Measurements from ENCODE around the gene TAS2R41.
"Not testable (repeated sequence)": the region's sequence is repeated elsewhere in the genome, so short reads cannot be mapped to it uniquely, and the experiment has no call there.

TAS2R41 gene

DNA sequence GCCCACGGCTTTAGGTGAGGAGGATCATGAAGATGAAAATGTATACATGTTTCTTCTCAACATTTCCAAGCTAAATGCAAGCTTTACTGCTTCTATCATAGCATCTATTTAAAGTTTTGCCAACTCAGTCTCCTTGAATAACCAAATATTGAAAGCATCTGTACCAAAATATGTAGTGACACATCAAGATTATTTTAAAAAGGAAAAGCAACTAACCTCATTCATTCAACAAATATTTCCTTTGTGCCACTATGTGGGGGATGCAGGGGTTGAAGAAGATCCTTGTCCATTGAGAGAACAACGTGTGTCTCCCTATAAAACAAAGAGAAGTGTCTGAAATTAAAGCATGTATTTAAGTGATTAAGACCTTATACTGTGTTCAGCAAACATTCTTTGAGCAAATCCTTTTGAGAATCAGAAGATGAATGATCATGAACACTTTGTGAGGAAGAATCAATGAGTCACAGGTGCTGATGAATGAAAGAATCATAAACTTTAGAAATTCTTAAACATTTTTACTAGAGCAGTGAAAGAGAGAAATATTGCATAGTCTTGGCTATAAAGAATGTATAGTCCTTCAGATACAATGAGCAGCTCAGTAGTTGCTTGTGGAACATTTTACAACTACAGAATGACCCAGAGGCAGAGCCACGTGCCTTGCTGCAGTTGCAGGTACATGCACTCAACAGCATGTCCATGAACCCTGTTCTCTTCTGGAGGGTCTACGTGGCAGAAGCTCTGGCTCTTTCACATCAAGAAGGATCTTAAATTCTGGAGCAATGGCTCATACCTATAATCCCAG, 20.5 kb upstream of the TAS2R41 start:
- DNase-seq (ENCODE audit: low read depth) = no peak

DNA sequence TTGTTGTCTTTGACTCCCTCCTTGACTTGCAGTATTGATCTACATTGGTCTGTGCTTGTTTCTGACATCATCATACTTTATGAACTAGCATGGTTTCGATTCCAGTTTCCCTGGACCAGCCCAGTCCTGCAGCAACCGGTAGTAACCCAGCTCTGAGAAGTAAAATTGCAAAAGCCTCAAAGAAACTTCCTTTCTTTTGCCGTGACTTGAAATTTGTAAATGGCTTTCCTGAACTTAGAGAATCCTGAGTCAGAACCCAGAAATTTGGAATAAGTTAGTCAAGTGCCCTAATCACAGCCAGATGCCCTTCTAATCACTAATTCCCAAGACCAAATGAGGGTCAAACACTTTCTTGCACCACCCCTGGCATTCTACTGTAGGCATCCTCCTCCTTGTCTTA, 19.4 kb upstream of the TAS2R41 start:
- DNase-seq (ENCODE audit: low read depth) = no peak

DNA sequence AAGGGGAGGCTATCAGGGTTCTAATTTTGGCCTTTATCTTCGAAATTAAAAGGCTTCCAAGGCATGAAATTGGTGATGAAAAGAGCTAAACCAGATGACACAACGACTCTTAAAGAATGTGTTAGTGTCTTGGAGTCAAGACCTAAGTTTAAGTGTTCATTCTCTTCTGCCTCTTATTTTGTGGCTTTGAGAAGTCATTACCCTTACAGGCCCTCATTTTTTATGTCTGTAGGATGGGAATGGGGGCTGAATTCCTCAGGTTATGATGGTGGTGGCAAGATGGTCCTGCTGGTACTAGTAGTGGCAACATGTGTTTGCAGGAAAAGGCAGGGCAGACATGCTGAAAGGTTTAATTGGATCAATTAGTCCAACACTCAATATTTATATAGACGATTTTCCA, 19.0 kb upstream of the TAS2R41 start:
- no peak for DNase-seq (ENCODE audit: low read depth)

DNA sequence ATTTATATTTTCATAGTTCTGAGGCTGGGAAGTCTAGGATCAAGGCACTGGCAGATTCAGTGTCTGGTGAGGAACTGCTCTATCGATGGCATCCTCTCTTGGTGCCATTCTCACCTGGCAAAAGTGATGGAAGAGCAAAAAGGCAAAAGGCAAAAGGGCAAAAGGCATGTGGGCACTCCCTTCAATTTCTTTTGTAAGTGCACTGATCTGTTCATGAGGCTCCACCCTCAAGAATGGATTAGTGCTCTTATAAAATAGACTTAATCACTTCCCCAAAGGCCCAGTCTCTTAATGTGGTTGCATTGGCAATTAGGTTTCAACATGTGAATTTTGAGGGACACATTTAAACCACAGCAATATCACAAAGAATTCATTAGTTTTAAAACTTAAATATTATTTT, 18.3 kb upstream of the TAS2R41 start:
- DNase-seq (ENCODE audit: low read depth) = no peak

DNA sequence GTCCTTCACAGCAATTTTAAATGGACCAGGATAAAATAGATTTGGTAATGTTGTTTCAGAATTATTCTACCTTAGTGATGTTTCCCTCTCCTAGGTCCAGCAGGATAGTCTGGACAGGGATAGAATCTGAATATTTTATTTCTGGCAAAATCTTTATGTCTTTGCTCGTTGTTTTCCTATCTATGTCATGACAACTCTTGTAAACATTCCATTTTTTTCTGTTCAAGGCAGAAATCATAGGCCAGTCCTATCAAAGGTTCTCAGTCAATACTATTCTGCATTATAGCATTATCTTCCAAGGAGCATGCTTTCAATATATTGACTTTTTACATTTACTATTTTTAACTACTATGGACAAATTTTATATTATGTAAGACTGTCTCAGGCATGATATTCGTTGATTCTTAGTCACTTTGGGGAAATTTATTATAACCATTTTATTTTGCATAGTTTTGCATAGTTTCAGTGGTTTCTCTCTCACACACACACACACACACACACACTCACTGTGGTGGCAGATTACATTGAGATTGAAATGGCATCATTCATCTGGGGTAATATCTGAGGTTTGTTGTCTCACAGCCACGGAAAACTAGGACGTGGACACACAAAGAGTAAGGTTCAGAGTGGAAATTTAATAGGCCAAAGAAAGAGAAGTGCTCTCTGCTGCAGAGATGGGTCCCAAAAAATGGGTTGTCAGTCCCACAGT, 17.2 kb upstream of the TAS2R41 start:
- no peak for DNase-seq (ENCODE audit: low read depth)

DNA sequence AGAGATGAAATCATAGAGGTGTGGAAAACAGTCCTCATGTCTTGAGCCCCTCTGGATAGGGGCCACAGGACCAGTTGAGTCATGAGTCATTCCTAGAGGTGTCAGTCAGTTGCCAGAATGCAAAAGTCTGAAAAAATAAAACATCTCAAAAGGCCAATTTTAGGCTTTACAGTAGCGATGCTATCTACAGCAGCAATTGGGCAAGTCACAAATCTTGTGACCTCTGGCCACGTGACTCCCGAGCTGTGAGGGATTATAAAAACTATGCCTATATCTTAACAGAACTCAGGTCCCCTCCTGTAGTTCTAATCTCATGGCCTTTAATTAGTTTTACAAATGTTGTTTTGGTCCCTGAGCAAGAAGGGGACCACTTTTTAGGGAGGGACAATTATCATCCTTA, 15.6 kb upstream of the TAS2R41 start:
- DNase-seq (ENCODE audit: low read depth) = no peak

DNA sequence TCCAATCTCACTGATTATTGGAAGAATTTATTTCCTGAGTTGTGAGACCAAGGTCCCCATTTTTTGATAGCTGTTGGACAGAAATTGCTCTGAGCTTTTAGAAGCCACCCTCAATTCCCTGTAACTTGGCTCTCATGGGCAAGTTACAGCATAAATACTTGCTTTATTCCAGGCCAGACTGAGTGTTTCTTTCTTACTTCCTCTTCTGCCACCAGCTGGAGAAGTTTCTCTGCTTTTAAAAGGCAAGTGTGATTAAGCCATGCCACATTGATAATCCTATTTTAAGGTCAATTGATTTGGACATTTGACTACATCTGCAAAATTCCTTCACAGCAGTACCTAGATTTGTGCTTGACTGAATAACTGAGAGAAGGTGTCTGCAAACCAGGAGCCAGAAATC, 14.1 kb upstream of the TAS2R41 start:
- DNase-seq (ENCODE audit: low read depth) = no peak

DNA sequence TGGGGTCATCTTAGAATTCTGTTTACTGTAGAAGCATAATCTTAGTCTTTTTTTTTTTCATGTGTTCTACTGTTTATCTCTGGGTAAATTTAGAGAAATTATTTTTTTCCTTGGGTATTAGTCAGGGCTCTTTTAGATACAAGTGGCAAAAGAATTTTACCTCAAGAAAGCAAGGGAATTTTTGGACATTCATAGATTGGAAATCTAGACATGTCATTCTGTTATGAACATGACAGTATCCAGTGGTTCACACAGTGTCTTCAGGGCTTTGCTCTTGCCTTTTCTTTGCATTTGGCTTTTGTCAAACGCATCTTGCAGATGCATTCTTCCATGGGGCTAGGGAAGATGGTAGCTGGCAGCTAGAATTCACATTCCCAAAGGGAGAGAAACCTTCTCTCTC, 13.7 kb upstream of the TAS2R41 start:
- no peak for DNase-seq (ENCODE audit: low read depth)

DNA sequence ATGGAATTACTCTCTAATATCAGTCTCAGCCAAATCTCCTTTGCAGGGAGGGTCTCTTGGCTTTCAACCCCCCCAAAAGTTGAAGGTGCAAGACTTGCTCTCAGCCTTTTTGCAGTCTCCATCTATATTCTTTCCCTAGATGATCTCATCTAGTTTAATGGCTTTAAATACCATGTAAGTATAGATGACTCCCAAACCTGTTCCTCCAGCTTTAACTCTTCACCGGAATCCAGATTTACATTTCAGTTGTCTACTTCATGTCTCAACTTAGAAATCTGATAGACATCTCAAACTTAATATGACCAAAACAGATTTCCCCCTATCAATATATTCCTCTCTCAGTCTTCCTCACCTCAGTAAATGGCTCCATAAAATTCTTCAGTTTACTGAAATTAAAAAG, 9.9 kb upstream of the TAS2R41 start:
- no peak for DNase-seq (ENCODE audit: low read depth)

DNA sequence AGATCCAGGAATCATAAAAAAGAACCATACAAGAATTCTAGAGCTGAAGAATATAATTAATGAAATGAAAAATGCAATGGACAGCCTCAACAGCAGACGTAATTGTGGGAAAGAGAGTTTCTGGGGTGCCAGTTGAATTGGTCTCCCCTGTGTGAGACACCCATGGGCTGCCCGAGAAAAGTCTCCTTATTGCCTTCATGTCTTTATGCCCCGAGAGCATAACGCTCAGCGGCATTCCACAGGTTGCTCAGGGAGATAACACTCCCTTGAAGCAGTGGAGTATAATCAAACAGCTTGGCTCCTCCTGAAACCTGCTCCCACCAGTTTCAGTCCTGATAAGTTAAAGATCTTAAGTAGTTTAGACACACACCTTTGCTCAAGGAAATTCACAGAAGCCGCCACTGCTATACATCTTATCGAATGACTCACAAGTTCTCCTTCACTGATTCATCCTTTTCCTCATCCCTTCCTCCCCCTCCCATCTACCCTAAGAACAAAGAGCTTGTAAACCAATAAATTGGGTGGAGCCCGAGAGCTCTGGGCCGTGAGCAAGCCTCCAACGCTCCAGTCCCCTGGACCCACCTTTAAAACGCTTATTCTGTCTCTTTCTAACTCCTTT, 5.5 kb upstream of the TAS2R41 start:
- DNase-seq (ENCODE audit: low read depth) = not testable (repeated sequence)

DNA sequence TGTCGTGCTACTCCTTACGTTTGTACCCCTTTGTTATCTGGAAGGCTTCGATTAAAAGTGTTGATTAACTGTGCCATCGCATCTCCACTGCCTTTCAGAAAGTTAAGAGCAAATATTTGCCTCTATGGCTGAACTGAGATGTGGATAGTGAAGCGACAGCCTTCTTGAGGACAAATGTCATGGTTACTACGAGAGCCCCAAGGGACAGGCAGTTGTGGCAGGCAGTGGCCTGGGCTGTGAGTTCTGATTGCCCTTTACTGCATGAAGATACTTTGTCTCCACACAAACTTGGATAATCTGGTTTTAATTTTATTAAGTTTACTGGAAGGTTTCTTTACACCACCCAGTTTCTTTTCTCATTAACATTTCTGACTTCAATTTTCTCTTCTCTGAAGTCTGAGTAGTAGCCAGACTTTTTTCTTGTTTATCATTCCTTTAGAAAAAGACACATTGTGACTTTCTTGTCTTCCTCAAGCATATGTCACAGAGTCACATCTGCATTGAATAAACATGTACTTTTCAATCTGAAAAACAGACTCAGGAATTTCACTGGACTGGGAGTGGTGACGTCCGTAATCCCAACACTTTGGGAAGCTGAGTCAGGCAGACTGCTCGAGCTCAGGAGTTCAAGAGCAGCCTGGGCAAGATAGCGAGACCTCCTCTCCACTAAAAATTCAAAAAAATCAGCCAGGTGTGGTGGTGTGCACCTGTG, 1.5 kb downstream of the TAS2R41 start:
- no peak for DNase-seq (ENCODE audit: low read depth)

DNA sequence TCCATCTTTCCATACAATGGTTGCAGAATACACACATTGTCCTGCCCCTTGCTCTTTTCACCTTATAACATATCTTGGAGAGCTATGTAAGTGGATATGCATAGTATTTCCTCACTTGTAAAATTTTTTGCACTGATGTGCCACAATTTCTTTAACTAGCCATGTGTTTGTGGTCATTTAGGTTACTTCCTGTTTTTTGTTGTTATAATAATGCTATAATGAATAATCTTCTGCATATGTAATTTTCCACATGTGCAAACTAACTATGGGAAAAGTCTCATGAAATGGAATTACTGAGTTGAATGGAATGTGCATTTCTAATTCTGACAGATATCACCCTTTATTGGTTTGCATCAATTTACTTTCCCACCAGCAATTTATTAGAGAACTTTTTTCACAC, 2.8 kb downstream of the TAS2R41 start:
- DNase-seq (ENCODE audit: low read depth) = no peak

DNA sequence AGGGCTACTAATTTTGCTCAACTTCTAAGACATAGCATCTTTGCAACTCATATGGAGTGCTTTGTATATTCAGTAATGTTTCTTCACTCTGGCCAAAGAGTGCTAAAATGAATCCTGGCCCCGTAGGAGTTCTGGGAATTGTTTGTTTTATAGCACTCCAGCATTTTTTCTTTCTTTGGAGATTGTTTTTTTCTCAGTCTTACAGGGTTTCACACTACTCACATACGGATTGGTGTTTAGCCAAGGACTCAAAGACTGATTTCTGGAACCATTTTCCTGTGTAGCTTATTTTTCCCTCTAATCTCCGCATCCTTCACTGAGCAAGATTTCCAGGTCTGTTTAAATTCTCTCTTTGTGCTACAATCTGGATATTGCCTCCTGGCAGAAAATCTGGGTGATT, 6.4 kb downstream of the TAS2R41 start:
- no peak for DNase-seq (ENCODE audit: low read depth)

DNA sequence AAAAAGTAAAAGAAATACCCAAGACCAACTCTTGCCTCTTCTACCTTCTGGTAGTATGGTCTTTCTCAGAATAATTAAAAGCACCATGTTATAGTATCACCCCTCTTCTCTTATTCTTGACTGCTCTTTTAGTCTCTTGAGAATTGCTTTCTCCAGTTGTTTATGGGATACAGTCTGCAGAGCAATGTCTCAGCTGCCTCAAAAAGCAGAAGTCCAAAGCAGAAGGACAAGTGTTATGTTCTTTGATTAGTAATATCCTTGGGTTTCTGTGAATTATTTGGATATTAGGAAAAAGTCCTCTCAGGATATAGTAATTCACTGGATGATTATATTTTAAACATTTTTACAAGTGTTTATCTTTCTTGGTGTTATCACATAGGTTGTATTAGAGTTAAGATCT, 7.4 kb downstream of the TAS2R41 start:
- DNase-seq (ENCODE audit: low read depth) = no peak

DNA sequence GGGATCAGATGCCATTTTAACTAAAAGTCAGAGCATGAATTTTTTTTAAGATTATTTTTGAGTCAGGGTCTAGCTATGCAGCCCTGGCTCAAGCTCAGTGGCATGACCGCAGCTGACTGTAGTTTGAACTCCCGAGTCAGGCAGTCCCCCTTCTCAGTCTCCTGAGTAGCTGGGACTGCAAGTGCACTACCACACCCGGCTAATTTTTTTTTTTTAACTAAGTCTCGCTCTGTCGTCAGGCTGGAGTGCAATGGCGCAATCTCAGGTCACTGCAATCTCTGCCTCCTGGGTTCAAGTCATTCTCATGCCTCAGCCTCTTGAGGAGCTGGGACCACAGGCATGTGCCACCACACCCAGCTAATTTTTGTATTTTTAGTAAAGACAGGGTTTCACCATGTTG, 7.8 kb downstream of the TAS2R41 start:
- no peak for DNase-seq (ENCODE audit: low read depth)

DNA sequence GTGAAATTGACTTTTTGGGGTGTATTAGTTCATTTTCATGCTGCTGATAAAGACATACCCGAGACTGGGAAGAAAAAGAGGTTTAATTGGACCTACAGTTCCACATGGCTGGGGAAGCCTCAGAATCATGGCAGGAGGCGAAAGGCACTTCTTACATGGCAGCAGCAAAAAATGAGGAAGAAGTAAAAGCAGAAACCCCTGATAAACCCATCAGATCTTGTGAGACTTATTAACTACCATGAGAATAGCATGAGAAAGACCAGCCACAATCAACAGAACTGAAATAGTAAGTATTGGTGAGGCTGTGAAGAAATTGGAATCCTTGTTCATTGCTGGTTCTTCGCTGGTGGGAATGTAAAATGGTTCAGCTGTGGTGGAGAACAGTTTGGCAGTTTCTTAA, 8.6 kb downstream of the TAS2R41 start:
- DNase-seq (ENCODE audit: low read depth) = not testable (repeated sequence)

DNA sequence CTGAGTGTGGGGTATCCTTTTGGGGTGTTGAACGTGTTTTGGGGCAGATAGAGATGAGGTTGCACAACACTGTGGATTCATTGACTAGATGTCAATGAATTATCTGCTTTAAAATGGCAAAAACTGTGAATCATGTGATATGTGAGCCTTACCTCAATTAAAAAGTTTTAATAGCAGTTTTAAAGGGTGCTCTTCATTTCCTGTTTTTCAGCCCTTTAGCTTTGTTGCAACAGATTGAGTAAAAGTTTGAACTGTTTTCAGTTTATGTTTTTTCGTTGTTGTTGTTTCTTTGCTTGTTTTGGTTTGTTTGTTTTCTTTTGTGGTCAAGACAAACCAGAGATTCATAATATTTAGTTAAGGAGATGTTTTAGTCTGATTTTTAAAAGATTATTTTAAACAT, 9.4 kb downstream of the TAS2R41 start:
- no peak for DNase-seq (ENCODE audit: low read depth)

DNA sequence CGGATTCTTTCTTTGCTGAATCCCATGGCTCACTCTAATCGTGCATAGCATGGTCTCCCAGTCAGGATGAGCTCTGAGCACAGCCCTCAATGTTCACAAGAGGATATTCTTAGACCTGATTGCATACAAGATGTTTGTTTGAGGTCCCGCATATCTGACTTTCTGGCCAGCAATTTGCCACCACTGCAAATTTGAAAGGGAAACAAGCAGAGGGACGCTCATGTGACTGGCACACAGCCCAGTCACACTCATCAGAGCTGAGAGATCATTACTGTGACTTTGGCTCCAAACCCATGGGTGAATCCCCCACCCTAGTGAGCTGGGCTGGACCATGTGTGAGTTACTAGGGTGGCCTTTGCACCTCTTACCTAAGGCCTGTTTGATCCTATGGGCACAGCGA, 9.9 kb downstream of the TAS2R41 start:
- DNase-seq (ENCODE audit: low read depth) = no peak

DNA sequence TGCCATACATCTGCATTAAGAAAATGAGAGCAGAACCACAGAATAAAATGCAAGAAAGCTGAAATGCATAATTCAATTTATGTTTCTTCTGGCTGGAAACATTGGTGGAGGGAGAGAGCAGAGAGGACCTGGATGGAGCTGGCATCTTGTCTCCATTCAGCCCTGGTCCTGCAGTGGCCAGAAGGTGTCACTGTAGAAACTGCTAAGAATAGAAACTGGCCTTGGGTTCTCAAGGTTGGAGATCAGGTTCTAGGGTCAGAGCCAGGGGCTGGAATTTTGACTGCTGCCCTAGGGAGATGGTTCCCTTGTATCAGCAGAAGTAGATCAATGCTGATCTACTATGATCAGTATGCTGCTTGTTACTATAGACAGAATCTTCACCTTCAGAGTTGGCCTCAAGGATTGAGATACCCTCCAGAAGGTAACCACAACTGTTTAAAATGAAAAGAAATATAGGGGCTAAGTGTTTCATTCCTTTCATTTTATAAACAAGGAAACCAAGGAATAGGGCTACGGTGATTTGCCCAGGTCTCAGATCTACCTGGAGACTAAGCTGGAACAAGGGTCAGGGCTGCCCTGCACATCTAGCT, 13.1 kb downstream of the TAS2R41 start:
- no peak for DNase-seq (ENCODE audit: low read depth)

DNA sequence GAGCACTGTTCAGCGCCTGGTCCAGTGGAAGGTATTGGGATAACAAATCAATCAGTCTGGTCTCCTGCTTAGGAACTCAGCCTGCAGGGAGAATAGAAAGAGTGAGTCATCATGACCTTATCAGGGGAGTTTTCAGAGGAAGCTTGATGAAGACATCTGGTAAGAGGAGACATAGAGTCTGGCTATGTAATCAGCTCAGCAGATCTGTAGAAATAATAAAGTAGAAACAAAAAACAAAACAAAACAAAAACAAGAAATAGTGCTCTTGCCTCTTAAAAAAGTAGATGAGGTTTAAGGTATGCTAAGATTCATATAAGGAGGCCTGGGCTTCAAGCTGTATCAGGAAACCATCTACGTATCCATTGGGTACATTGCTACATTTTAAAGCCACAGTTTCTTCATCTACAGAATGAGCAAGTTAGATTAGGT, 14.4 kb downstream of the TAS2R41 start:
- no peak for DNase-seq (ENCODE audit: low read depth)

DNA sequence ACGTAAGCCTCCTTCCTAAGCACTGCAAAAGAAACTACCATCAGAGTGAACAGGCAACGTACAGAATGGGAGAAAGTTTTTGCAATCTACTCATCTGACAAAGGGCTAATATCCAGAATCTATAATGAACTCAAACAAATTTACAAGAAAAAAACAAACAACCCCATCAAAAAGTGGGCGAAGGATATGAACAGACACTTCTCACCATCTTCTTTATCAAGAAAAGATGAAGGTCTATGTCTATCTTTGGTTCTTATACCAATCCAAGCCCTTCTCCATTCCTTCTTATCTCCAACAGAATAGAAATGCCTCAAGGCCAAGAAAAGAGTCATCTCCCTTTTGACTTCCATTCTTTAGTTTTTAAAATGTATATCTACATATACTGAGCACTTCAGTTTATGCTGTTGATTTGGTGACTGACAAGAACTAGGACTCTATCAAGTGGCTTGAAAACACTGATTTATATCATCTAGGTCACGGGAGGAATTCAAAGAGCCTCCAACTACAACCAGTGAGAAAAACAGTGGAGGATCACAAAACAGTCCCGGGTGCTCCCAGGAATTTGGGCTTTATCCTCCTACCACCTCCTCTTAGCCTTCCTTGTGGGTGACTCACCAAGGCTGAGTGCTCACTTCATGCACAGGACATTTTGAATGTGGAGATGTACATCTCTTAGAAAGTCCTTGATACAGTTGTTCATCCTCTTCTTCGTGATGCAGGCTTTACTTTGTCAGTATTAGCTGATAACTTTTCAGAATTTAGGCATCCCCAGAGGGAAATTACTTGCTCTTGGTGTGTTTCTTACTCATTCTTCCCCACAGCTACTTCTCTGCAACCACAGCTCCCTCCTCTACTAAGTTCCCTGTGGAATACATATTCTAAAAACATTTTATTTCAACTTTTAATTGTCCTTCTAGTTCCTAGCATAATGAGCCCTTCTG, 15.4 kb downstream of the TAS2R41 start:
- DNase-seq (ENCODE audit: low read depth) = no peak

Data from activated T-cell treated with anti-CD3 and anti-CD28 coated beads for 48 hours (primary cell).